ENCODE measurements around the gene FRK.
"Not testable (repeated sequence)": the region's sequence is repeated elsewhere in the genome, so short reads cannot be mapped to it uniquely, and the experiment has no call there.

FRK gene

GRCh38 chr6:116073765-116074440 is 13.2 kb upstream of the FRK start:
- FAIRE-seq, result no peak

- no peak for FAIRE-seq
Observed at GRCh38 chr6:116072368-116072767, 11.7 kb upstream of the FRK start.

- FAIRE-seq, result no peak
Observed at GRCh38 chr6:116070616-116071389, 10.1 kb upstream of the FRK start.

- FAIRE-seq, result no peak
Observed at GRCh38 chr6:116070101-116070500, 9.4 kb upstream of the FRK start.

- no peak for FAIRE-seq
Observed at GRCh38 chr6:116066789-116067188, 6.1 kb upstream of the FRK start.

- FAIRE-seq, result no peak
Observed at GRCh38 chr6:116064666-116065065, 4.0 kb upstream of the FRK start.

GRCh38 chr6:116062496-116062895 is 1.8 kb upstream of the FRK start:
- FAIRE-seq, result no peak

GRCh38 chr6:116059713-116060571 is 749 bp downstream of the FRK start:
- FAIRE-seq, result no peak

GRCh38 chr6:116057766-116058165 is 2.9 kb downstream of the FRK start:
- no peak for FAIRE-seq

GRCh38 chr6:116055513-116055912 is 5.2 kb downstream of the FRK start:
- FAIRE-seq, result no peak

- peak; percentile 14 for FAIRE-seq
Observed at GRCh38 chr6:116051244-116051643, 9.4 kb downstream of the FRK start.

GRCh38 chr6:116050737-116051136 is 10.0 kb downstream of the FRK start:
- no peak for FAIRE-seq

GRCh38 chr6:116049321-116049720 is 11.4 kb downstream of the FRK start:
- no peak for FAIRE-seq

- no peak for FAIRE-seq
Observed at GRCh38 chr6:116047173-116047933, 13.3 kb downstream of the FRK start.

GRCh38 chr6:116046737-116047136 is 14.0 kb downstream of the FRK start:
- FAIRE-seq, result no peak

GRCh38 chr6:116046272-116046671 is 14.4 kb downstream of the FRK start:
- not testable (repeated sequence) for FAIRE-seq

- FAIRE-seq, result no peak
Observed at GRCh38 chr6:116041934-116042333, 18.8 kb downstream of the FRK start.

- no peak for FAIRE-seq
Observed at GRCh38 chr6:116040993-116041392, 19.7 kb downstream of the FRK start.

GRCh38 chr6:116036885-116037284 is 23.8 kb downstream of the FRK start:
- no peak for FAIRE-seq

GRCh38 chr6:116036075-116036773 is 24.5 kb downstream of the FRK start:
- FAIRE-seq, result no peak

- no peak for FAIRE-seq
Observed at GRCh38 chr6:116035616-116036015, 25.1 kb downstream of the FRK start.

GRCh38 chr6:116034327-116034726 is 26.4 kb downstream of the FRK start:
- no peak for FAIRE-seq
